ENCODE results near the gene ZC3H4. TPM values are rescaled to one million over a fixed set of nuclear protein-coding genes. Genes with fewer than 3 reads are reported as not detected.
A peak's percentile ranks its signal among the peaks of the same experiment; 100 is the strongest.

ZC3H4 gene
- total RNA-seq, 4 donors from 2014 or later: 16.4 to 26.2 (median 20.1) TPM

- Histone ChIP-seq H3K36me3 (peaks cover 0 to 75% (median 0%) of the 10 kb centered on the region in 3 donors), H3K9me3 (no peaks in the 10 kb centered on the region), H3K27ac (peak overlapping the region; percentile 57 to 85 (median 72)), H3K4me3 (no peak overlapping the region), H3K27me3 (no peaks in the 10 kb centered on the region), H3K4me1 (peaks cover 14 to 77% (median 55%) of the 10 kb centered on the region in 3 donors)
- no peak for TF ChIP-seq CTCF (IDR thresholded peaks at IDR 0.05)
- no peak for TF ChIP-seq POLR2A (IDR thresholded peaks at IDR 0.05)
- 15 to 33% methylated on average over 1 of the region's 1 CpG for WGBS, 2 donors
- intact Hi-C loops (cut with DNase I): loop anchor here (5.0 kb wide), 1 partner anchor 90 kb away; no protein-coding TSS in a partner anchor
- DNase-seq: no peak
Observed at GRCh38 chr19:47152205-47152604, 38.6 kb upstream of the ZC3H4 start.

GRCh38 chr19:47151627-47152026, 38.1 kb upstream of the ZC3H4 start:
- H3K9me3 ChIP-seq: no peaks in the 10 kb centered on the region
- H3K27me3 ChIP-seq: no peaks in the 10 kb centered on the region
- no peak overlapping the region for H3K4me3 ChIP-seq
- DNase-seq: no peak
- intact Hi-C loops (cut with DNase I): loop anchor here (5.0 kb wide), 1 partner anchor 91 kb away; no protein-coding TSS in a partner anchor
- no peak for TF ChIP-seq POLR2A (IDR thresholded peaks at IDR 0.05)
- no peak for TF ChIP-seq CTCF (IDR thresholded peaks at IDR 0.05)
- H3K27ac ChIP-seq: peak overlapping the region; percentile 57 to 85 (median 72)
- peaks cover 0 to 78% (median 2%) of the 10 kb centered on the region in 3 donors for H3K36me3 ChIP-seq
- peaks cover 8 to 72% (median 49%) of the 10 kb centered on the region in 3 donors for H3K4me1 ChIP-seq
- WGBS, 2 donors: 64 to 80% methylated on average over 3 of the region's 3 CpGs

- TF ChIP-seq CTCF (IDR thresholded peaks at IDR 0.05) (no peak), POLR2A (IDR thresholded peaks at IDR 0.05) (no peak)
- no peak for DNase-seq
- no peaks in the 10 kb centered on the region for H3K9me3 ChIP-seq
- no peak overlapping the region for H3K4me3 ChIP-seq
- no peaks in the 10 kb centered on the region for H3K27me3 ChIP-seq
- H3K4me1 ChIP-seq: peaks cover 4 to 33% (median 20%) of the 10 kb centered on the region in 3 donors
- intact Hi-C loops (cut with DNase I): loop anchor here (10.0 kb wide), 1 partner anchor 58 kb away; no protein-coding TSS in a partner anchor
- H3K27ac ChIP-seq: no peak overlapping the region
- peaks cover 17 to 85% (median 17%) of the 10 kb centered on the region in 3 donors for H3K36me3 ChIP-seq
- 80 to 92% methylated on average over 2 of the region's 2 CpGs for WGBS, 2 donors
Observed at GRCh38 chr19:47146920-47147319, 33.3 kb upstream of the ZC3H4 start.

GRCh38 chr19:47145639-47146486, 32.3 kb upstream of the ZC3H4 start:
- H3K9me3 ChIP-seq: no peaks in the 10 kb centered on the region
- peaks cover 17 to 74% (median 17%) of the 10 kb centered on the region in 3 donors for H3K36me3 ChIP-seq
- intact Hi-C loops (cut with DNase I): loop anchor here (10.0 kb wide), 1 partner anchor 59 kb away; no protein-coding TSS in a partner anchor
- DNase-seq: no peak
- no peak overlapping the region for H3K27ac ChIP-seq
- TF ChIP-seq CTCF (IDR thresholded peaks at IDR 0.05) (no peak), POLR2A (IDR thresholded peaks at IDR 0.05) (no peak)
- peaks cover 4 to 33% (median 9%) of the 10 kb centered on the region in 3 donors for H3K4me1 ChIP-seq
- no peaks in the 10 kb centered on the region for H3K27me3 ChIP-seq
- no peak overlapping the region for H3K4me3 ChIP-seq
- 74 to 78% methylated on average over 5 of the region's 5 CpGs for WGBS, 2 donors

GRCh38 chr19:47144630-47145029, 31.1 kb upstream of the ZC3H4 start:
- H3K36me3 ChIP-seq: peaks cover 17 to 66% (median 17%) of the 10 kb centered on the region in 3 donors
- H3K4me1 ChIP-seq: peaks cover 3 to 25% (median 4%) of the 10 kb centered on the region in 3 donors
- 90% methylated on average over 13 of the region's 13 CpGs for WGBS, 2 donors
- TF ChIP-seq POLR2A (IDR thresholded peaks at IDR 0.05) (no peak), CTCF (IDR thresholded peaks at IDR 0.05) (no peak)
- no peaks in the 10 kb centered on the region for H3K27me3 ChIP-seq
- H3K4me3 ChIP-seq: no peak overlapping the region
- no peaks in the 10 kb centered on the region for H3K9me3 ChIP-seq
- no peak overlapping the region for H3K27ac ChIP-seq
- intact Hi-C loops (cut with DNase I): loop anchor here (10.0 kb wide), 1 partner anchor 60 kb away; no protein-coding TSS in a partner anchor
- DNase-seq: no peak
